Testis (tissue), 2 donors: ENCODE results near the gene VMP1.

ENCODE experiments used
- CTCF ChIP-seq, 3 experiments: fragments of 450-650 bp in 2 of 3; fragments of 200-600 bp in 1 of 3; sonication (generic) in 1 of 3; IDR thresholded peaks; one replicate each; pipeline ENCODE4 v1.5.1; 2016 to 2019; ENCODE audit warnings: antibody characterized with exemption in 3 of 3, mild to moderate bottlenecking in 2 of 3, moderate library complexity in 1 of 3
- POLR2A ChIP-seq: fragments of 450-650 bp; IDR thresholded peaks from one replicate; pipeline ENCODE4 v1.6.1; 2017; ENCODE audit warnings: antibody characterized with exemption, mild to moderate bottlenecking, moderate library complexity

- TF ChIP-seq CTCF (IDR thresholded peaks at IDR 0.05) (no peak), POLR2A (no peak)
These were observed 69.6 kb downstream of the VMP1 start for GRCh38 chr17:59777033-59777432.
